ENCODE measurements around the gene SETD6.

The SETD6 gene, protein sequence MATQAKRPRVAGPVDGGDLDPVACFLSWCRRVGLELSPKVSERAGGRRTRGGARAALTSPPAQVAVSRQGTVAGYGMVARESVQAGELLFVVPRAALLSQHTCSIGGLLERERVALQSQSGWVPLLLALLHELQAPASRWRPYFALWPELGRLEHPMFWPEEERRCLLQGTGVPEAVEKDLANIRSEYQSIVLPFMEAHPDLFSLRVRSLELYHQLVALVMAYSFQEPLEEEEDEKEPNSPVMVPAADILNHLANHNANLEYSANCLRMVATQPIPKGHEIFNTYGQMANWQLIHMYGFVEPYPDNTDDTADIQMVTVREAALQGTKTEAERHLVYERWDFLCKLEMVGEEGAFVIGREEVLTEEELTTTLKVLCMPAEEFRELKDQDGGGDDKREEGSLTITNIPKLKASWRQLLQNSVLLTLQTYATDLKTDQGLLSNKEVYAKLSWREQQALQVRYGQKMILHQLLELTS

DNA sequence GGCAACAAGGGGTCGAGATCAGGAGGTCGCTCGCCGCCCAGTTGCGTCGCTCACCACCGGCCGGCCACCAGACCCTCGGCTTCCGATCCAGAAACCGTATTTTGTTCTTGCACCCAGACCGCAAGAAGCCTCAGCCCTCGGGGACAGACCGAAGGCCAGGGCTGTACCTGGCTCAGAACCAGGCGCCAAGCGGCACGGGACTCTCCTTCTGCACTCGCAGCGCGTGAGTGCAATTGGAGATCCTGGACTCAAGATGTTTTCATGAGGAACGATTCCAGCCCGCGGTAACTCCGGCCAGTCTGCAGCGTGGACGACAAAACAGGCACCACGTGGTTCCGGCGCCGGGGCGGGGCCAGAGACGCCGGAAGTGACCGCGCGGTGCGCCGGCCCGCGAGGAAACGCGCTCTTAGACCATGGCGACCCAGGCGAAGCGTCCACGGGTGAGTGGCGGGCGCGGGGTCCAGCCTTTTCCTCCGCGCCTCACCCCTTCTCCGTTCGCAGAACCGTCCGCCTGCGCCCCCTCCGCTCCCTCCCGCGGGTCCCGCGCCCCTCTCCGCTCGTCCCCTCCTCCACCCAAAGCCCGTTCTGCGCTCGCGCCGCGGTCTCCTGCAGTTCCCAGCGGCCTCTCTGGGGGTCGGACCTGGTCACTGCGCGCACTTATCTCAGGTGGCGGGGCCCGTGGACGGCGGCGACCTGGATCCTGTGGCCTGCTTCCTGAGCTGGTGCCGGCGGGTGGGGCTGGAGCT lies at the start of gene SETD6:
Gene SETD6 (plus strand): TSS at position 393 of the 746 bp plus-strand sequence. CDS start 21 bp downstream, at position 414.
- Mint-ChIP-seq H3K4me3 (peak within 1 kb of the TSS; percentile 80), H3K36me3 (peaks cover 19% of the 10 kb centered on the region), H3K27ac (peak within 1 kb of the TSS; percentile 84), H3K9me3 (no peaks in the 10 kb centered on the region), H3K4me1 (peaks cover 37% of the 10 kb centered on the region), H3K27me3 (no peaks in the 10 kb centered on the region)
- CTCF ChIA-PET: interaction anchor here (0.7 to 4.4 kb wide), 3 partner anchors 114 to 411 kb away, joined by 3 to 42 read pairs (median 3); partner anchors contain the start of gene CNOT1
- DNase-seq: peak; percentile 81

DNA sequence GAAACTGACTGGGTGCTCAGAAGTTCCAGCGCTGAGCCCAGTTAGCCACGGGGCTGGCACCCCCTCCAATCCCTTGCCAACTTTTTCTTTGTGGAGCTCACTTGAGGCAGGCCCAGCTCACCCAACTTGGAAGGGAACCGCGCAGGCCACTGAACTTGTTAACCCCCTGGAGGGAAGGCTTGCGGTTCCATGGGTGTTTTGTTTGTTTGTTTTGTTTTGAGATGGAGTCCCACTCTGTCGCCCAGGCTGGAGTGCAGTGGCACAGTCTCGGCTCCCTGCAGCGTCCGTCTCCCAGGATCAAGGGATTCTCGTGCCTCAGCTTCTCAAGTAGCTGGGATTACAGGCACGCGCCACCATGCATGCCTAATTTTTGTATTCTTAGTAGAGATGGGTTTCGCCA lies 49.5 kb upstream of the SETD6 start:
- Mint-ChIP-seq H3K36me3 (no peaks in the 10 kb centered on the region), H3K9me3 (no peaks in the 10 kb centered on the region), H3K27ac (no peak overlapping the region), H3K4me3 (no peak overlapping the region), H3K4me1 (peaks cover 8% of the 10 kb centered on the region), H3K27me3 (peaks cover 82% of the 10 kb centered on the region)
- CTCF ChIA-PET: no interaction called here
- DNase-seq: no peak

DNA sequence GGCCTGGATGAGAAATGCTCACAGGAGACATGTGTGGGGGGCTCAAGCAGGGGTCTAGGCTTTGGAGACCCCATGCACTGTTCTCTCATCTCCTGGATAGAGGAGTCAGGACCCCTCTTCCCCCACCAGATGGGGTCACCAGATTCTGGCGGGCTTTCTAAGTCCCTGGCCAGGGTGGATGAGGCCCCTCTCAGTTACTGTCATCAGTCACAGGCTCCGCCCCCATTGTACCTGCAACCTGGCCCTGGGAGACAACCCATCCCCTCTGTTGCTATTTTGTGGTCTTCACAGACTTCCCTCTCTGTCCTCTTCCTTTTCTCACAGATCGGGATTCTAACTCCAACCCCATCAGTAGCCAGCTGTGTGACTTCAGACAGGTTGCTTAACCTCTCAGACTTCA lies 48.9 kb upstream of the SETD6 start:
- DNase-seq: no peak
- Mint-ChIP-seq H3K4me1 (peaks cover 8% of the 10 kb centered on the region), H3K9me3 (no peaks in the 10 kb centered on the region), H3K36me3 (no peaks in the 10 kb centered on the region), H3K27me3 (peaks cover 80% of the 10 kb centered on the region), H3K4me3 (no peak overlapping the region), H3K27ac (no peak overlapping the region)
- CTCF ChIA-PET: no interaction called here

GRCh38 chr16:58467905-58468304 lies 47.4 kb upstream of the SETD6 start:
- Mint-ChIP-seq H3K9me3 (no peaks in the 10 kb centered on the region), H3K27ac (no peak overlapping the region), H3K27me3 (peaks cover 73% of the 10 kb centered on the region), H3K4me1 (peaks cover 7% of the 10 kb centered on the region), H3K36me3 (no peaks in the 10 kb centered on the region), H3K4me3 (no peak overlapping the region)
- DNase-seq: no peak
- CTCF ChIA-PET: no interaction called here

DNA sequence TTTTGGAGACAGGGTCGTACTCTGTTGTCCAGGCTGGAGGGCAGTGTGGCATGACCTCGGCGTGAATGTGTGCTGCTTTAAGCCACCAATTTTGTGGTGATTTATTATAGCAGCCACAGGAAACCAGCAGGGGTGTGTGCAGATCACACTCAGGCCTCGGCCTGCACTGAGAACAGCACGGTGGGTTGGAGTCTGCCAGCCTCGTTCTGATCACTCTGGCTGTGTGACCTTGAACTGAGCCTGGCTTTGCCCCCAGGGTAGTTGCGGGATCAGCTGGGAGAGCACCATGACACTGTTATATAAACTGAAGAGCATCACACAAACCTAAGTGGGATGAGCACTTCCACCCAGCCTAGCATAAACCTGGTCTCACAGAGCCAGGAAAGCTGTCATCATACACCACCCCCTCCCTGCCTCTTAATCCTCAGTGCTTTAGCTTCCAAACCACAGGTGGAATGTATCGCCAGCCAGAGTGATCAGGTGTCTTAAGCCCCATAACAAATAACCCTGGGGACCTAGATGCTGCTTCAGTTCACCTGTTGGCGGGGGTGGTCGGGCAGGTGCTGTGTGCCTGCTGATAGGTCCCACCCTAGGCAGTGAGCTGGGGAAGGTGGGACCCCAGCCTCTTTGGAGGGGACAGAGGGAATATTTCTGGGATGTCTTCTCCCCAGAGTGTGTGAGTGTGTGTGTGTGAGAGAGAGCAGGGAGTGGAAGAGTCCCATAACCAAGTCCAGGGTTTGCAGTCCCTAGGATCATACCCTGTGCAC lies 43.9 kb upstream of the SETD6 start:
- Mint-ChIP-seq H3K4me1 (no peaks in the 10 kb centered on the region), H3K27me3 (peaks cover 50% of the 10 kb centered on the region), H3K9me3 (no peaks in the 10 kb centered on the region), H3K27ac (no peak overlapping the region), H3K36me3 (no peaks in the 10 kb centered on the region), H3K4me3 (no peak overlapping the region)
- CTCF ChIA-PET: interaction anchor here (1.4 kb wide), 2 partner anchors 16 to 135 kb away, joined by 4 to 5 read pairs; no protein-coding TSS in a partner anchor
- DNase-seq: no peak

DNA sequence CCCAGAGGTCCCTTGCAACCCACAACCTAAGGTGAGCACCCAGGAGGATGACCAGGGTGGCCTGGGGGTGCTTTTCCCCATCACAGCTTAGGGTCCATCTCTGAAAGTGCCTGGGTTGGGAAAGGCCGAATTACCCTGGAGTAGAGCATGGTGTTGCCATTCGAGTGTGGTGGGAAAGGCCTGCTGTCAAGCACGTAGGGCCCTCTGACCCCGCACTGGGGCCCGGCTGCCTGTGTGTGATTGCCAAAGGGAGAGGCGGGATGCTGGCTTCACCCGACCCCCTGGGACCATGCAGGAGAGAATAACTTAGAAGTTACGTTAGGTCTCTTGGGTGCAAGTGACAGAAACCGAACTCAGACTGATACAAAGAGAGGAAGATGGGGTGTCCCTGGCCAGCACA lies 43.1 kb upstream of the SETD6 start:
- no peak overlapping the region for H3K4me3 Mint-ChIP-seq
- no peak overlapping the region for H3K27ac Mint-ChIP-seq
- CTCF ChIA-PET: interaction anchor here (1.1 to 1.4 kb wide), 2 partner anchors 15 to 17 kb away, joined by 3 to 4 read pairs; no protein-coding TSS in a partner anchor
- H3K36me3 Mint-ChIP-seq: no peaks in the 10 kb centered on the region
- no peaks in the 10 kb centered on the region for H3K4me1 Mint-ChIP-seq
- DNase-seq: no peak
- H3K9me3 Mint-ChIP-seq: no peaks in the 10 kb centered on the region
- peaks cover 43% of the 10 kb centered on the region for H3K27me3 Mint-ChIP-seq

GRCh38 chr16:58472827-58473226 lies 42.5 kb upstream of the SETD6 start:
- peaks cover 37% of the 10 kb centered on the region for H3K27me3 Mint-ChIP-seq
- no peak for DNase-seq
- peak overlapping the region; percentile 1 for H3K27ac Mint-ChIP-seq
- CTCF ChIA-PET: interaction anchor here (1.1 to 1.4 kb wide), 2 partner anchors 15 to 16 kb away, joined by 3 to 4 read pairs; no protein-coding TSS in a partner anchor
- no peaks in the 10 kb centered on the region for H3K4me1 Mint-ChIP-seq
- H3K9me3 Mint-ChIP-seq: no peaks in the 10 kb centered on the region
- no peaks in the 10 kb centered on the region for H3K36me3 Mint-ChIP-seq
- no peak overlapping the region for H3K4me3 Mint-ChIP-seq

DNA sequence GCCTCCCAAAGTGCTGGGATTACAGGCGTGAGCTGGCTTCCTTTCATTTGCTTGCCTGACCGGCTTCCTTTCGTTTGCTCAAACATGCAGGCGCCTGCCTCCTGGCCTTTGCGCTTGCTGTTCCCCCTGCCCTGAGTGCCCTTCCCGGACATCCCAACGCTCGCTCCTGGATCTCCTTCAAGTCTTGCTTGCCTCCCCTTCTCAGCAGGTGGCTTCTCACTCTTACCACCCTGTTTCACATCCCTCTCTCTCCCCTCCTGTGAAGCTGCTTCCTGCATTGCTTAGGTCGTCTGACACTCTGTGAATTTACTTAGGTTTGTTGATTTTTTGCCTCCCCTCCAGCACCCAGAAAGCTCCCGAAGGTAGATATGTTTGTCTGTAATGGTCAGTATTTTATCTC lies 41.0 kb upstream of the SETD6 start:
- Mint-ChIP-seq H3K9me3 (no peaks in the 10 kb centered on the region), H3K4me1 (no peaks in the 10 kb centered on the region), H3K27ac (no peak overlapping the region), H3K27me3 (peaks cover 34% of the 10 kb centered on the region), H3K4me3 (no peak overlapping the region), H3K36me3 (no peaks in the 10 kb centered on the region)
- CTCF ChIA-PET: no interaction called here
- DNase-seq: no peak

- Mint-ChIP-seq H3K4me3 (no peak overlapping the region), H3K4me1 (no peaks in the 10 kb centered on the region), H3K27ac (no peak overlapping the region), H3K27me3 (peaks cover 39% of the 10 kb centered on the region), H3K9me3 (no peaks in the 10 kb centered on the region), H3K36me3 (no peaks in the 10 kb centered on the region)
- CTCF ChIA-PET: no interaction called here
- DNase-seq: no peak
Observed at GRCh38 chr16:58475091-58475619, 40.2 kb upstream of the SETD6 start.

DNA sequence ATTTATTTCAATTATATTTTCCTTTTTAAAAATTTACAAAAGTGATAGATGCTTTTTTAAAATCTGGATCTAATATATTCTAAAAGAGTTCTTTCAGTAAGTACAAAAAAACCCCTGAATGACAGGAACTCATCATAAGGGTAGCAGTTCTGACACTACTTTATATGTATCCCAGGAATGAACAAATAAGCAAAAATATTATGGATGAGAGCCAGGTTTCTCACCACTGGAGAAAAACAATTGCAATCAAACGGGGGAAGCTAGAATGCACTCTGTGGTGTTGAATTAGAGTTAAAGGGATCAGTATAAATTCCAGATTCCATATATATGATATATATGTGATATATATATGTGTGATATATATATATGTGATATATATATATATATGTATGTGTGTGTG lies 38.5 kb upstream of the SETD6 start:
- no peaks in the 10 kb centered on the region for H3K36me3 Mint-ChIP-seq
- H3K27me3 Mint-ChIP-seq: peaks cover 27% of the 10 kb centered on the region
- no peak overlapping the region for H3K4me3 Mint-ChIP-seq
- CTCF ChIA-PET: no interaction called here
- H3K27ac Mint-ChIP-seq: no peak overlapping the region
- DNase-seq: no peak
- H3K9me3 Mint-ChIP-seq: no peaks in the 10 kb centered on the region
- no peaks in the 10 kb centered on the region for H3K4me1 Mint-ChIP-seq

GRCh38 chr16:58478427-58478826 lies 36.9 kb upstream of the SETD6 start:
- H3K4me3 Mint-ChIP-seq: no peak overlapping the region
- no peaks in the 10 kb centered on the region for H3K36me3 Mint-ChIP-seq
- peaks cover 23% of the 10 kb centered on the region for H3K27me3 Mint-ChIP-seq
- no peaks in the 10 kb centered on the region for H3K9me3 Mint-ChIP-seq
- H3K4me1 Mint-ChIP-seq: no peaks in the 10 kb centered on the region
- CTCF ChIA-PET: no interaction called here
- no peak overlapping the region for H3K27ac Mint-ChIP-seq
- no peak for DNase-seq

- peaks cover 16% of the 10 kb centered on the region for H3K27me3 Mint-ChIP-seq
- H3K27ac Mint-ChIP-seq: no peak overlapping the region
- no peaks in the 10 kb centered on the region for H3K4me1 Mint-ChIP-seq
- H3K36me3 Mint-ChIP-seq: no peaks in the 10 kb centered on the region
- no peaks in the 10 kb centered on the region for H3K9me3 Mint-ChIP-seq
- no peak for DNase-seq
- no peak overlapping the region for H3K4me3 Mint-ChIP-seq
- CTCF ChIA-PET: no interaction called here
Observed at GRCh38 chr16:58481226-58481869, 34.0 kb upstream of the SETD6 start.

GRCh38 chr16:58481931-58482330 lies 33.4 kb upstream of the SETD6 start:
- no peak overlapping the region for H3K4me3 Mint-ChIP-seq
- H3K27ac Mint-ChIP-seq: no peak overlapping the region
- peaks cover 21% of the 10 kb centered on the region for H3K27me3 Mint-ChIP-seq
- no peaks in the 10 kb centered on the region for H3K9me3 Mint-ChIP-seq
- H3K36me3 Mint-ChIP-seq: no peaks in the 10 kb centered on the region
- H3K4me1 Mint-ChIP-seq: no peaks in the 10 kb centered on the region
- CTCF ChIA-PET: no interaction called here
- no peak for DNase-seq
